ENCODE measurements around the gene INPP5D.
"Not testable (repeated sequence)": the region's sequence is repeated elsewhere in the genome, so short reads cannot be mapped to it uniquely, and the experiment has no call there.

INPP5D gene

DNA sequence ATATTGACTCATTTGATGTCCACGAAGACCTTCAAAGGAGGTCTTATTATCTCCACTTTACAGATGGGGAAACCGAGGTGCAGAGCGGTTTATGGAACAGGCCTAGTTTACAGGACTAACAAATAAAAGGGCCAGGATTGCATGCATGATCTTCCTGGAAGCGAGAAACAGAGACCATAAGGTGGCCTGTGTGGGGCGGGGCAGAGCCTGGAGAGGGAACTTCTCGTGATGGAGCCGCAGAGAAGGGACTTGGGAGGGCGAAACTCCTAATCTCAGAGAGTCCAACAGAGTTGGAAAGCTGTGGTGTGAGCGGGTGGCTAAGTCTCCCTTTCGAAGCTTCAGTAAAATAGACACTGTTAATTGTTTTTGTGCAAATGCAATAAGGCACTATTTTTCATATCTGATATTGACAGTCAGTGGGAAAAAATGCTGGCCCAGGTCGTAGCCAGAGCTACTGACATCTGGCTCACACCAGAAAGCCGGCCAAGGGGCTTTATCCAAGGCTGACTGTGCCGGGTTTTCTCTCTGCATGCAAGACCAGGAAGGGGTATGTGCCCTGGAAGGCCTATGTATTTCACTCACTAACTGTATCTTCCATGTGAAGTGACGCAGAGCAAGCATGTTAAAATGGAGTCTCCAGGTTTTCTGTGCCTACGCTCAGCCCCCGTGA, 4.5 kb downstream of the INPP5D start:
- H3K27me3 ChIP-seq = no peaks in the 10 kb centered on the region
- H3K4me3 ChIP-seq (ENCODE audit: low read depth, low read length) = no peak overlapping the region
- H3K36me3 ChIP-seq = no peaks in the 10 kb centered on the region
- DNase-seq = no peak
- no peaks in the 10 kb centered on the region for H3K9me3 ChIP-seq
- no peaks in the 10 kb centered on the region for H3K4me1 ChIP-seq
- TF ChIP-seq, protein P1, sequence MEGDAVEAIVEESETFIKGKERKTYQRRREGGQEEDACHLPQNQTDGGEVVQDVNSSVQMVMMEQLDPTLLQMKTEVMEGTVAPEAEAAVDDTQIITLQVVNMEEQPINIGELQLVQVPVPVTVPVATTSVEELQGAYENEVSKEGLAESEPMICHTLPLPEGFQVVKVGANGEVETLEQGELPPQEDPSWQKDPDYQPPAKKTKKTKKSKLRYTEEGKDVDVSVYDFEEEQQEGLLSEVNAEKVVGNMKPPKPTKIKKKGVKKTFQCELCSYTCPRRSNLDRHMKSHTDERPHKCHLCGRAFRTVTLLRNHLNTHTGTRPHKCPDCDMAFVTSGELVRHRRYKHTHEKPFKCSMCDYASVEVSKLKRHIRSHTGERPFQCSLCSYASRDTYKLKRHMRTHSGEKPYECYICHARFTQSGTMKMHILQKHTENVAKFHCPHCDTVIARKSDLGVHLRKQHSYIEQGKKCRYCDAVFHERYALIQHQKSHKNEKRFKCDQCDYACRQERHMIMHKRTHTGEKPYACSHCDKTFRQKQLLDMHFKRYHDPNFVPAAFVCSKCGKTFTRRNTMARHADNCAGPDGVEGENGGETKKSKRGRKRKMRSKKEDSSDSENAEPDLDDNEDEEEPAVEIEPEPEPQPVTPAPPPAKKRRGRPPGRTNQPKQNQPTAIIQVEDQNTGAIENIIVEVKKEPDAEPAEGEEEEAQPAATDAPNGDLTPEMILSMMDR (IDR thresholded peaks at IDR 0.05; ENCODE audit: low read depth, low read length) = no peak

DNA sequence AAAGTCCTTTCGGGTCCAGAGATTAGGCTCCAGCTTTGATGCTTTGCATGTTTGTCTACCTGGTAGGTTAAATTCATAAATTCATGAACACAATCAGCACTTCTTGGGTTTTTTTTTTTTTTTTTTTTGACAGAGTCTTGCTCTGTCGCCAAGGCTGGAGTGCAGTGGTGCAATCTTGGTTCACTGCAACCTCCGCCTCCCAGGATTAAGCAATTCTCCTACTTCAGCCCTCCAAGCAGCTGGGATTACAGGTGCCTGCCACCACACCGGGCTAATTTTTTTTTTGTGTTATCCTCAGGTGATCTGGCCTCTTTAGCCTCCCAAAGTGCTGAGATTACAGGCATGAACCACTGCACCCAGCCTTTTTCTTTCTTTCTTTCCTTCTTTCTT, 5.1 kb downstream of the INPP5D start:
- not testable (repeated sequence) for H3K36me3 ChIP-seq

DNA sequence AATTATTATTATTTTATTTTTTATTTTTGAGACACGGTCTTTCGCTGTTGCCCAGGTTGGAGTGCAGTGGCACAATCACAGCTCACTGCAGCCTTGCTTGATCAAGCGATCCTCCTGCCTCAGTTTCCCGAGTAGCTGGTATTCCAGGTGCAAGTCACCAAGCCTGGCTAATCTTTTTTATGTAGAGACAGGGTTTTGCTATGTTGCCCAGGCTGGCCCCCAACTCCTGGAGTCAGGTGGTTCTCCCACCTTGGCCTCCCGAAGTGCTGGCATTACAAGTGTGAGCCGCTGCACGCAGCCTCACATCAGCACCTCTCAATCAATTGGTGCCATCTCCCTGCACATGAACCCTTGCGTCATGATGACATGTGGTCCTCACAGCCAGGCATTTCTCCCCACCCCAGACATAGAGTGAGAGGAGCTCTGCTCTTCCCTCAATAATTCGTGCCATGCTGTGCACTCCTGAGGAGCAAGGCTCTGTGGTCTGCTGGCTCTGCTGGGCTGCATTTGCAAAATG, 5.9 kb downstream of the INPP5D start:
- H3K4me3 ChIP-seq (ENCODE audit: low read depth, low read length) = no peak overlapping the region
- H3K36me3 ChIP-seq = no peaks in the 10 kb centered on the region
- DNase-seq = no peak
- H3K4me1 ChIP-seq = no peaks in the 10 kb centered on the region
- TF ChIP-seq, protein P1 (IDR thresholded peaks at IDR 0.05; ENCODE audit: low read depth, low read length) = no peak
- no peaks in the 10 kb centered on the region for H3K27me3 ChIP-seq
- H3K9me3 ChIP-seq = no peaks in the 10 kb centered on the region

More for the DNA sequence above, 5.1 kb downstream of the INPP5D start:
- not testable (repeated sequence) for H3K9me3 ChIP-seq; H3K27me3 ChIP-seq; H3K4me1 ChIP-seq; H3K4me3 ChIP-seq (ENCODE audit: low read depth, low read length); DNase-seq

DNA sequence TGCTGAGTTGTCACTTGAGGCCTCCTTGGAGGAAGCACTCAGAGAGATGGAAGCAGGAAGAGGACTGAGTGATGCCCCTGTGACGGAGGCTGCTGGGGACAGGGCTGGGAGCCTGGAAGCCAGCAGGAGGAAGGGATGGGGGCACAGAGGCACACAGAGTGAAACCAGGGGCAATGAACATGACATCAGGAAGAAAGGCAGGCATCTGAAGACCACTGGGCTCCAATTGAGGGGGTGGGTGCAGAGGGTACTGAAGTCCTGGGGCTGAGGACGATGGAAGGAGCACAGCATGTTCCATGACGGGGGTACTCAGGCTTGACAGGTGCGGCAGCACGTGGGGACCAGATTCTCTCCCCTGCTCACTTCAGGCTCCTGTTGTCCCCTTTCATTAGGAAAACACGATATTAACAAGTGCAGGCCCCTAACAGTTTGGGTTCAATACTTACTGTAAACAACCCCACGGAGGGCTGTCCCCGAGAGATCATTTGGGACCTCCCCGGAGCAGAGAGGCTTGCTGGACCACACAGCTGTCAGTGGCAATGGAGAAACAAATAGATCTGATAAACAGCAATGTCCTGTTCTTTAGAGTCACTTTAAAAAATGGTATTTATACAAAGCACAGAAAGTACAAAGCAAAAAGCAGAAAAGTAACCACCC, 8.7 kb downstream of the INPP5D start:
- no peak for DNase-seq
- H3K27me3 ChIP-seq = no peaks in the 10 kb centered on the region
- TF ChIP-seq, protein P1 (IDR thresholded peaks at IDR 0.05; ENCODE audit: low read depth, low read length) = no peak
- H3K36me3 ChIP-seq = no peaks in the 10 kb centered on the region
- H3K4me1 ChIP-seq = no peaks in the 10 kb centered on the region
- no peak overlapping the region for H3K4me3 ChIP-seq (ENCODE audit: low read depth, low read length)
- H3K9me3 ChIP-seq = no peaks in the 10 kb centered on the region

DNA sequence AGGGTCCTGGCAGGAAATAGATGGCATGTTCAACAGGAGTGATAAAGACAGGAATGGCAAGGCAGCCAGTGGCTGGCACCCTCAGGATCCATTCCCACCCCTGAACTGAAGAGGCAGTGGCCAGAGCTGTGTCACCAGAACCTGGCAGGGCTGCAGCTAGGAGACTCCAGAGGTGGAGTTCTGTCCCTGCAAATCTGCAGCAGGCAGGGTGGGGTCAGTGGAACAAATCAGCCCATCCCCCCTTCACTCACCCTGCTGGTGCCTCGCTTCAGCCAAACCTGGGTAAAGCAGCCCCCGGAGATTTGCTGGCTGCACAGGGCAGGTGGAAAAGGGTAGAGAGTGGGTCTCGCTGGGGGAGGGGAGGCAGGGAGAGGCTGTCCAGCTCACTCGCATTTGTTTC, 12.7 kb downstream of the INPP5D start:
- H3K4me1 ChIP-seq = no peaks in the 10 kb centered on the region
- no peaks in the 10 kb centered on the region for H3K27me3 ChIP-seq
- TF ChIP-seq, protein P1 (IDR thresholded peaks at IDR 0.05; ENCODE audit: low read depth, low read length) = no peak
- H3K4me3 ChIP-seq (ENCODE audit: low read depth, low read length) = no peak overlapping the region
- H3K36me3 ChIP-seq = no peaks in the 10 kb centered on the region
- DNase-seq = no peak
- H3K9me3 ChIP-seq = no peaks in the 10 kb centered on the region

DNA sequence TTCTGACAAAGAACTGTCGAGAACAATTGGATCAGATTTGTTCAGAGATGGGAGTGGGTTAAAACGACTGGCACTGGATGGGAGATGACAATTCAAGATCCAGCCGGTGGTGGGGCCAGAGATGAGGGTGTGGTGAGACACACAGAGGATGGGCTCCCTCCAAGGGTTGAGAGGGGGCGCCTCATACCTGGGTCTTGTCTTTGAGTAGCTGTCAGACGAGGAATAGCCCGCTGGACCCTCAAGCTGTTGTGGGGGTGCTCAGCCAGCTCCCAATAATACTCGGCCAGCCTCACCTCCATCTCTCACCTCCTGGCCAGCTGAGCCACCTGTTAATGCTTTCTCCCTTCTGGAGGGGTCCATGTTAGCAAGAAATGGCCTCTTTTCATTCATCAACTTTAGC, 14.0 kb downstream of the INPP5D start:
- no peaks in the 10 kb centered on the region for H3K9me3 ChIP-seq
- no peaks in the 10 kb centered on the region for H3K27me3 ChIP-seq
- DNase-seq = no peak
- no peak overlapping the region for H3K4me3 ChIP-seq (ENCODE audit: low read depth, low read length)
- H3K36me3 ChIP-seq = no peaks in the 10 kb centered on the region
- no peaks in the 10 kb centered on the region for H3K4me1 ChIP-seq
- TF ChIP-seq, protein P1 (IDR thresholded peaks at IDR 0.05; ENCODE audit: low read depth, low read length) = no peak

Measured in BE2C (cell line).